B cell (primary cell): ENCODE measurements around the gene CCM2.

Experiments
- CTCF ChIP-seq: fragments of 200-600 bp; IDR thresholded peaks from one replicate; pipeline ENCODE4 v1.8.0; 2022; ENCODE audit warnings: antibody characterized with exemption, mild to moderate bottlenecking
- EZH2 ChIP-seq: IDR thresholded peaks from 2 replicates; pipeline ENCODE4 v1.6.1; 2012; ENCODE audit warnings: borderline replicate concordance, low read depth, mild to moderate bottlenecking, moderate library complexity, low read length; ENCODE audit not compliant: insufficient read depth, poor library complexity, severe bottlenecking

- TF ChIP-seq CTCF (no peak), EZH2 (no peak)
Measured at GRCh38 chr7:44981035-44981706, 18.8 kb upstream of the CCM2 start.
